AG04450 (cell line): Measurements from ENCODE around the gene G0S2. TPM values are rescaled to one million over a fixed set of nuclear protein-coding genes. Genes with fewer than 3 reads are reported as not detected.
A peak's percentile ranks its signal among the peaks of the same experiment; 100 is the strongest.
"Not testable (repeated sequence)": the region's sequence is repeated elsewhere in the genome, so short reads cannot be mapped to it uniquely, and the experiment has no call there.

ENCODE experiments used
- CTCF ChIA-PET: fragments of 300-600, 350-600 bp; formaldehyde crosslinking; extraction: SDS; loops from one replicate; lab custom pipeline; 2022; ENCODE audit warnings: antibody characterized with exemption, inconsistent platforms; lab: Charles Lee
- POLR2A ChIA-PET: fragments of 350-600 bp; formaldehyde crosslinking; extraction: SDS; loops from one replicate; lab custom pipeline; 2021; ENCODE audit warnings: antibody characterized with exemption, inconsistent platforms; lab: Yijun Ruan, JAX
- DNase-seq: peaks from one replicate; pipeline ENCODE4 v3.0.0-alpha.2; 2011; ENCODE audit warnings: low read depth, low spot score
- H3K27ac ChIP-seq: one replicate; pipeline ENCODE4 v1.5.1; 2012; ENCODE audit warnings: low read depth, low read length, control low read depth
- H3K27me3 ChIP-seq: one replicate; pipeline ENCODE4 v1.6.0; 2012; ENCODE audit warnings: low read length; ENCODE audit not compliant: control insufficient read depth, insufficient read depth
- H3K4me3 ChIP-seq: 2 replicates; pipeline ENCODE4 v1.5.1; 2011; ENCODE audit warnings: mild to moderate bottlenecking, low read depth, low read length, control low read depth
- H3K9me3 ChIP-seq: 2 replicates; pipeline ENCODE4 v1.5.1; 2012; ENCODE audit warnings: low read length; ENCODE audit not compliant: control insufficient read depth, insufficient read depth
- CTCF ChIP-seq: IDR thresholded peaks from 2 replicates; pipeline ENCODE4 v1.5.1; 2011; ENCODE audit warnings: low read depth, low read length, control low read depth, inconsistent platforms
- polyA plus RNA-seq: library from polyadenylated mRNA; depleted of rRNA; stranded (reverse); fragments of >200 nt; gene quantifications from 2 replicates; pipeline ENCODE4 v1.2.3, GENCODE V29; 2011

Gene G0S2
- polyA plus RNA-seq, 1 experiment: 3.5 TPM

DNA sequence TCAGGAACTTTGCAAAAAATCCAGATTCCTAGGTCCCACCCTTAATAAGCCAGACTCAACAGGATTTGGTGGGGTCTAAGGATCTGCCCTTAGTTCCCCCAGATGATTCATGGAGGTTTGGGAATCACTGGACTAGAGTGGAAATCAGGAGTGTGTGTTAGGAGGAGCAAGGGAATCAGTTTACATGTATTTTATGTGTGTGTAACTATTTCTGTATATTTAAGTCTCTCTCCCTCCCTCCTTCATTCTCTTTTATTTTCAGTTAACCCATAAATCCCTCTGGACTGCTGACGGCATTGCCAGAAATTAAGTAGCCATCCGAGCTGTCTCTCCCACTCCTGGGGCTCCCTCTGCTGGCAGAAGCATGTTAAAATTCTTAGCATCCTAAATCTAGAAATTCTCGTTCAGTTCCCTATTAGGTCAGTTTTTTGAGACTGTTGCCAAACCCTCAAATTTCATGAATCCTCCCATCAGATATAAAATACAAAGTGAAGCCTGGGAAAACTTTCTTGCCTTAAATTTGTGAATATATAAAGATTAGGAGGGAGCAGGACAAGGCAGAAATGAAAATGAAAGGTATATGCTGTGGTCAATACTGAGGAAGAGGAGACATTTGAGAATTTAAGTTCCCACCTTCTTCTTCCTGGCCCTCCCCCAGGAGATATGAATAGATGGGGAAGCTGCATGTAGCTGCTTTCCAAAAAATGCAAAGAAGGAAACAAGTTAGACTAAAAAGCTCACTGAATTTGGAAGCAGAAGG lies 17.7 kb downstream of the G0S2 start:
- POLR2A ChIA-PET: interaction anchor here (1.0 kb wide), 1 partner anchor 123 kb away, joined by 3 read pairs; no protein-coding TSS in a partner anchor
- Histone ChIP-seq H3K27ac (no peak overlapping the region), H3K4me3 (no peak overlapping the region), H3K9me3 (no peaks in the 10 kb centered on the region), H3K27me3 (no peaks in the 10 kb centered on the region)
- CTCF ChIA-PET: interaction anchor here (0.5 to 8.6 kb wide), 19 partner anchors 10 to 1602 kb away, joined by 3 to 159 read pairs (median 5); partner anchors contain the start of genes CAMK1G, HSD11B1 and LAMB3
- peak; percentile 90 for TF ChIP-seq CTCF
- peak; percentile 70 for DNase-seq

DNA sequence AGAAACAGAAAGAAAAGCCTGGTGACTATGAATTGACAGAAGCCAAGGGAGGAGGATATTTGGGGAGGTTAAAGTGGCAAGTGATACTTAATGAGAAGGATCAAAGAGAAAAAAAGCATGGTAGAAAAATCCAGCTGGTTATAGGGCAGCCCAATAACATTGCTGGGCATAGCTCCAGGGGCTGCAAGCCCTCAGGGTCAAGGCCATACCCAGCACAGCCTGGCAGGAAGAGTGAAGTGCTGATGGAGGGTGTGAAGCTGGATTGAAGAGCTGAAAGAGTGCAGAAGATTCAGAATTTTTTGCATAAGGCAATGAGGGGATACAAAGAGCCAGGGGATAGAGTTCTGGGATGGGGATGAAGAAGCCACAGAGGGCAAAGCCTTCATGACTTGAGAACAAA lies 21.5 kb downstream of the G0S2 start:
- peaks cover under 1% of the 10 kb centered on the region for H3K27me3 ChIP-seq
- no peak overlapping the region for H3K4me3 ChIP-seq
- H3K9me3 ChIP-seq: no peaks in the 10 kb centered on the region
- no peak for DNase-seq
- TF ChIP-seq CTCF: no peak
- no peak overlapping the region for H3K27ac ChIP-seq
- CTCF ChIA-PET: interaction anchor here (1.1 to 3.4 kb wide), 2 partner anchors 120 to 124 kb away, joined by 3 to 15 read pairs; no protein-coding TSS in a partner anchor
- POLR2A ChIA-PET: no interaction called here

DNA sequence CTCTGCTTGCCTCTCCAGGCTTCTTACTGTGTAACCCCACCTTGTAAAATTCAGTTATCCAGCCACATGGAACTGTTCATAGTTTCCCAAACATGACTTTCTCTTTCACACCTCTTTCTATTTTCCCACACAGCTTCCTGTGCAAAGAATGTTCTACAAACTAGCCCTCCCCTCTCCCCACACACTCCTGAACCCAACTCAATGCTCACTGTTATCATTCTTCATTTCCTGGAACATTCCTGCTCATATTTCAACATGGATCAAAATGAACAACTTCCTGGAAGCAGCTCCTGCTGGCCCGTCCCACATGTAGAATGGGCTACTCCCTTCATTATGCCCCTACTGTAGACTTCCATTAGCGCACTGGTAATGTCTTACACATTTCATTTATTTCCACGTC lies 21.9 kb downstream of the G0S2 start:
- peaks cover 4% of the 10 kb centered on the region for H3K27me3 ChIP-seq
- DNase-seq: no peak
- no peak overlapping the region for H3K4me3 ChIP-seq
- no peak overlapping the region for H3K27ac ChIP-seq
- ChIA-PET POLR2A (no interaction called here), CTCF (interaction anchor here (1.1 to 3.4 kb wide), 2 partner anchors 121 to 125 kb away, joined by 3 to 15 read pairs; no protein-coding TSS in a partner anchor)
- no peak for TF ChIP-seq CTCF
- H3K9me3 ChIP-seq: no peaks in the 10 kb centered on the region

DNA sequence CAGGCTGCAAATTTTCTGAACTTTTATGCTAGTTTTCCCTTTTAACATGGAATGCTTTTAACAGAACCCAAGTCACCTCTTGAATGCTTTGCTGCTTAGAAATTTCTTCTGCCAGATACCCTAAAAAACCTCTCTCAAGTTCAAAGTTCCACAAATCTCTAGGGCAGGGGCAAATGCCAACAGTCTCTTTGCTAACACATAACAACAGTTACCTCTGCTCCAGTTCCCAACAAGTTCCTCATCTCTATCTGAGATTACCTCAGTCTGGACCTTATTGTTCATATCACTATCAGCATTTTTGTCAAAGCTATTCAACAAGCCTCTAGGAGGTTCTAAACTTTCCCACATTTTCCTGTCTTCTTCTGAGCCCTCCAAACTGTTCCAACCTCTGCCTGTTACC lies 25.5 kb downstream of the G0S2 start:
- POLR2A ChIA-PET, DNase-seq: not testable (repeated sequence)
- CTCF ChIA-PET: interaction anchor here (1.4 kb wide), 1 partner anchor 135 kb away, joined by 4 read pairs; no protein-coding TSS in a partner anchor

GRCh38 chr1:209702832-209703231 lies 27.6 kb downstream of the G0S2 start:
- Histone ChIP-seq H3K9me3 (no peaks in the 10 kb centered on the region), H3K27ac (no peak overlapping the region), H3K4me3 (no peak overlapping the region), H3K27me3 (peaks cover 4% of the 10 kb centered on the region)
- DNase-seq: no peak
- TF ChIP-seq CTCF: no peak
- POLR2A ChIA-PET: no interaction called here
- CTCF ChIA-PET: interaction anchor here (1.3 to 1.4 kb wide), 2 partner anchors 133 to 137 kb away, joined by 3 to 5 read pairs; no protein-coding TSS in a partner anchor

More for the DNA sequence above, 25.5 kb downstream of the G0S2 start:
- H3K4me3 ChIP-seq, H3K27ac ChIP-seq, H3K27me3 ChIP-seq, H3K9me3 ChIP-seq: not testable (repeated sequence)
